H1 (cell line): Measurements from ENCODE around the gene FAM168B. TPM values are rescaled to one million over a fixed set of nuclear protein-coding genes. Genes with fewer than 3 reads are reported as not detected.

ENCODE experiments used
- SIX5 ChIP-seq: IDR thresholded peaks from 2 replicates; pipeline ENCODE4 v1.6.1; 2011; ENCODE audit warnings: mild to moderate bottlenecking, low read depth, low read length
- polyA plus RNA-seq, 7 experiments: library from polyadenylated mRNA; depleted of rRNA in 3 of 7; stranded (reverse) in 5 of 7; unstranded in 2 of 7; fragments of >200 nt in 5 of 7; fragments of 200-250 nt in 2 of 7; gene quantifications; 1 replicate in 5 of 7; 2 replicates in 1 of 7; 4 replicates in 1 of 7; pipeline versions ENCODE4 v1.2.1 to v1.2.3, GENCODE V29; 2011 to 2013; ENCODE audit warnings: missing spikeins in 2 of 7, mixed read lengths in 2 of 7
- total RNA-seq: library from RNA; stranded (reverse); fragmentation: NEBNext Ultra II Directional; extraction: Animal tissue kit (Norgen Biotek cat#: 25700); gene quantifications from 2 replicates; pipeline ENCODE4 v1.2.1, GENCODE V29; 2021

The FAM168B gene
- total and polyA plus RNA-seq, 2 of the 8 experiments (the other 6 are each of a cell fraction or from before 2014, with no cell fraction given), result 61.9 to 123 TPM

DNA sequence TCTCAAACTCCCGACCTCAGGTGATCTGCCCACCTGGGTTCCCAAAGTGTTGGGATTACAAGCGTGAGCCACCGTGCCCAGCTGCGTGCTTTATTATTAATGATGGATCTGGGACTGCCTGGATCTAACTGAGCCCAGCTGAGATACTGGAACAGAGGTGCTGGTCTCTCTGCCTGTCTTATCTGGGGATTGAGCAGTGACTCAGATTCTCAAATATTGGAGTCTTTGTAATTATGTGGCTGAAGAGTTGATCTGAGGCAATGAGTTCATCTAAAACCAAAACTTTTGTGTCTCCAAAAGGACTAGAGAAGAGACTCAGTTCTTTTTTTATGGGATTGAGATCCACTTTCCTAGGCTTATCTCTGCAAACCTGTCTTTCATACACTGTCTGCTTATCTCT is 28.2 kb upstream of the FAM168B start (continued):
- TF ChIP-seq SIX5, result no peak
